A549 treated with CpdA at 1 μM for 4 hours (cell line): ENCODE results near the gene CDO1. TPM values are rescaled to one million over a fixed set of nuclear protein-coding genes. Genes with fewer than 3 reads are reported as not detected.

Source experiments
- total RNA-seq: library from RNA; stranded (reverse); fragments of 200-300 nt; extraction: Qiagen RNA extraction; gene quantifications from 5 replicates; pipeline ENCODE4 v1.2.3, GENCODE V29; 2022; ENCODE audit warnings: low read depth

CDO1 gene
- total RNA-seq = 0.05 to 0.09 TPM in 2 of 5 replicates, not detected in the others

DNA sequence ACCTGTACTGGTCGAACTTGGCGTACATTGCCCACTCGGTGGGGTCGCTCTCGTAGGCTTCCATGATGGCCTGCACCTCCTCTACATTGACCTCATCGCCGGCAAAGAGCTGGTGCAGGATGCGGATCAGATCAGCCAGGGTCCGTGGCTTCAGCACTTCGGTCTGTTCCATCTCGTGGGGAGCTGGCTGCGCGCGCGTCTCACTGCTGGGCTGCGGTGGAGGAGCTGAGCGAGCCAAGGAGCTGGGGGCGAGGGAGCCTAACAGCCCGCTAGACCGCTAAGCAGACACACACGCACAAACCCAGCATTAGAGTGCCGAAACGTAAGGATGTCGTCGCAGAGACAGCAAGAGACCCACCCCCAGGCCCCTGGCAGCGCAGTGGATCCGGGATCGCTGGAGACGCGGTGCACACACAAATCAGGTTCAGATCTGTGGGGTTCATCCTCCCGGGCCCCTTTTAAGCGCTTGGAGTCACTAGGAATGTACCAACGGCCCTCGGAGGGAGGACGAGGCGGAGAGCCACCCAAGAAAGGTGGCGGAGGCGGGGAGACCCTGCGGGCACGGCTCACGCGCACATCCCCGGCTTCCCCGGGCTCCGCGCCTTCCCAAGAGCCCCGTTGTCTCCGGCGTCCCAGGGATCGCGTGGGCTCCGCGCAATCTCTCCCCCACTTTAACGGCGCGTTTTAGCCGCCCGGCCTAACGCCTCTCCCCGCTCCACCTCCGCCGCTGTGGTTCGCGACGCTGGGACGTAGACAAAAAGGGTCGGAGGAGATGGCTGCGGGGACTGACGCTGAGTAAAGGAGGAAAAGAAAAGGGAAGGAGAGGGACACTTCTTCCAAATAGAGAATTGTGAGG is at the start of gene CDO1:
Gene CDO1 (minus strand): TSS at position 434 of the 856 bp plus-strand sequence. CDS start 262 bp downstream, at position 172.

DNA sequence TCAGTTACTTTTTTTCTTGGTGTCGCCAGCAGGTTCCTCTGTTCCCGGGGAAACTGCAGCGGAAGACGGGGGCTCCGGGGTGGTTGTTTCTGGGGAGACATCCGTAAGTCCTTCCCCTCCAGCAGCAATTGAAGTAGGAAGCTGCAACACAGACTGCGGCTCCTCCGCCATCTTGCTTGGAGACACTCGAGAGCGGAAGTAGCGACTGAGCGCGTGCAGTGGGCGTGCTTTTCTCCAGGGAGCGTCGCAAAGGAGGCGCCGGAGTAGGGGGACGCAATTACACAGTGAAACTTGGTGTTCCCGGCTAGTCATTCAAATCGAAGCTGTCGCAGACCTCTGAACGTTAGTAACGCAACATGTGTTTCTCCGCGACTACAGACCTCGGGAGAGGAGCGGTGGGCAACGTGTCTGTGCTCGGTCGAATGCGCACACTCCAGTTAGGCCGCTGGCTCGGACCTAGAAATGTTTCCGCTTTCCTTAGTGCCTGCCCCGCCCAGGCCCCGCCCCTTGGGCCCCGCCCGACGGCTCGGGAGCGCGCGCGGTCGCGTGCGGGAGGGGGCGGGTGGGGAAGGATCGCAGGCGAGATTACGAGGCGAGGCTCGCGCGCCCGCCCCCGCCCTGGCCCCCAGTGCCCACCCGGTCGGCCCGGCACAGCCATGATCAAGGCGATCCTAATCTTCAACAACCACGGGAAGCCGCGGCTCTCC is 25.1 kb upstream of the CDO1 start, which contains the start of the genes AP3S1 and ATG12:
Gene AP3S1 (plus strand): TSS at position 554 of the 707 bp plus-strand sequence. CDS start 103 bp downstream, at position 657.
Gene ATG12 (minus strand): TSS at position 184 of the 707 bp plus-strand sequence. CDS start 13 bp downstream, at position 171.

Other genes with a start within 250 kb of the CDO1 start
- gene TICAM2, start 214.2 kb downstream of the CDO1 start, total RNA-seq = 0.46 to 1.1 TPM (median 1.0 TPM) in 5 replicates
- 48.5 to 73.3 TPM (median 56.2 TPM) in 5 replicates for gene TMED7, start 190.6 kb downstream of the CDO1 start, total RNA-seq
- gene ATG12, start 24.9 kb upstream of the CDO1 start, total RNA-seq = 48.3 to 57.6 TPM (median 51.0 TPM) in 5 replicates
- gene AP3S1, start 25.3 kb upstream of the CDO1 start, total RNA-seq = 63.5 to 74.3 TPM (median 68.7 TPM) in 5 replicates
- gene LVRN, start 145.8 kb upstream of the CDO1 start, total RNA-seq = 0.05 to 0.17 TPM (median 0.17 TPM) in 3 of 5 replicates, not detected in the others
- 0.07 to 0.69 TPM (median 0.39 TPM) in 5 replicates for gene ARL14EPL, start 215.8 kb upstream of the CDO1 start, total RNA-seq